ENCODE results near the gene RBM33. TPM values are rescaled to one million over a fixed set of nuclear protein-coding genes. Genes with fewer than 3 reads are reported as not detected.

Gene RBM33
- polyA plus RNA-seq, 4 donors = 26.6 to 40.3 (median 34.8) TPM

GRCh38 chr7:155721056-155721455 lies 76.6 kb downstream of the RBM33 start:
- no peak for DNase-seq (ENCODE audit: low read depth in 4 of 4, low spot score in 3 of 4)

- no peak for DNase-seq (ENCODE audit: low read depth in 4 of 4, low spot score in 3 of 4)
Observed at GRCh38 chr7:155722118-155722517, 77.7 kb downstream of the RBM33 start.

DNA sequence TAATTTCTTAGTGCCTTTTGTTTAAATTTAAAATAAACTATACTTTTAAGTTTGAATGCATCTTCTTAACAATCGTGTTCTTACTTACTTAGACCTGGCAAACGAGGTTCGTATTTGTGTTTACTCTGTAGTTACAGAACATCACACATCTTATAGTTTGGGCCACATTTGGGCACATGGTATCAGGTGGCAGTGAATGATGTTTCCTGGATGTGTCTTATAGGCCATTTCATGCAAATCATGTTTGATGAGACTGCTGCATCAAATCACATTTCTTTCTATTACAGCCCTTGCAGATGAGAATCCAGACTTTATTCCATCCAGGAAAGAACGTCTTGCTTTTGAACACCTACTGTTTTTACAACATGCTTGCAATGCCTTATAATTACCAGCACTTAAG lies 78.5 kb downstream of the RBM33 start:
- DNase-seq (ENCODE audit: low read depth in 4 of 4, low spot score in 3 of 4) = no peak

- DNase-seq (ENCODE audit: low read depth in 4 of 4, low spot score in 3 of 4) = no peak
Observed at GRCh38 chr7:155724327-155725005, 80.0 kb downstream of the RBM33 start.

DNA sequence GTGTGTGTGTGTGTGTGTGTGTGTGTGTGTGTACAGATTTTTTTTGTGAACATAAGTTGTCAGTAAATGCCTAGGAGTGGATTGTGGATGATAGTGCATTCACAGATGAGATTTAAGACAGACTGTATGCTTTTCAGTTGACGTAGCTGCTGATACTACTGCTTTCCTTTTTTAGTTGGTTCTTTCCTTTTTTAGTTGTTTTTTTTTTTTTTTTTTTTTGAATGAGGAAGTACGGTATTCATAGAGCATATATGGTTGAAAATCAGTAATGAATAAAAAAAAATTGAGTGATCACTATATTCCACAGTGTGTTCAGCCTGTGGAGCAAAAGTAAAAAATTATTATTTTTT lies 80.5 kb downstream of the RBM33 start:
- no peak for DNase-seq (ENCODE audit: low read depth in 4 of 4, low spot score in 3 of 4)

DNA sequence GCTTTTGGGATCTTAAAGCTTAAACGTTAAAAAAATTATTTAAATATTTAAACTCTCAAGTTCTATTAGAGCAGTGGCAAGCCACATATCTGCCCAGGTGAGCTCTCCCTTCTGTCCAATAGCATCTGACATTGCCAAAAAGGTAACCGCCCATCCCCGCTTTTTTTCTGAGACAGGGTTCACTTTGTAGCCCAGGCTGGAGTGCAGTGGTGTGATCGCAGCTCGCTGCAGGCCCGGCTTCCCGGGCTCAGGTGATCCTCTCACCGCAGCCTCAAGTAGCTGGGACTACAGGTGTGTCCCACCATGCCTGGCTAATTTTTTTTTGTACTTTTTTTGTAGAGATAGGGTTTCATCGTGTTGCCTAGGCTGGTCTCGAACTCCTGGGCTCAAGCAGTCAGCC lies 83.2 kb downstream of the RBM33 start:
- no peak for DNase-seq (ENCODE audit: low read depth in 4 of 4, low spot score in 3 of 4)

- DNase-seq (ENCODE audit: low read depth in 4 of 4, low spot score in 3 of 4) = no peak
Observed at GRCh38 chr7:155728116-155728515, 83.7 kb downstream of the RBM33 start.

- DNase-seq (ENCODE audit: low read depth in 4 of 4, low spot score in 3 of 4) = no peak
Observed at GRCh38 chr7:155729847-155730246, 85.4 kb downstream of the RBM33 start.

DNA sequence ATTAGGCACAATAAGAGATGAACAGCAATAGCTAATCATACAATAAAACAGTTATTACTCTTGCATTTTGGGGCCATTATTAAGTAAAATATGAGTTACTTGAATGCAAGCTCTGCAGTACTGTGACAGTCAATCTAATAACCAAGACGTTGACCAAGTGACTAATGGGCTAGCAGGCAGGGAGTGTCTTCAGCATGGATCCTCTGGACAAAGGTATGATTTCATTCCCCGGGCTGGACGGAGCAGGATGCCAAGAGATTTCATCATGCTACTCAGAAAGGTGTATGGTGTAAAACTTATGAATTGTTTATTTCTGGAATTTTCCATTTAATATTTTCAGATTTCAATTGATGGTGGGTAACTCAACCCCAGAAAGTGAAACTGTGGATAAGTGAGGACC lies 86.9 kb downstream of the RBM33 start:
- DNase-seq (ENCODE audit: low read depth in 4 of 4, low spot score in 3 of 4) = no peak

- no peak for DNase-seq (ENCODE audit: low read depth in 4 of 4, low spot score in 3 of 4)
Observed at GRCh38 chr7:155731871-155732270, 87.4 kb downstream of the RBM33 start.

GRCh38 chr7:155732286-155732685 lies 87.8 kb downstream of the RBM33 start:
- DNase-seq (ENCODE audit: low read depth in 4 of 4, low spot score in 3 of 4) = no peak

- no peak for DNase-seq (ENCODE audit: low read depth in 4 of 4, low spot score in 3 of 4)
Observed at GRCh38 chr7:155733582-155734444, 89.4 kb downstream of the RBM33 start.

GRCh38 chr7:155734445-155734809 lies 90.0 kb downstream of the RBM33 start:
- DNase-seq (ENCODE audit: low read depth in 4 of 4, low spot score in 3 of 4) = no peak

DNA sequence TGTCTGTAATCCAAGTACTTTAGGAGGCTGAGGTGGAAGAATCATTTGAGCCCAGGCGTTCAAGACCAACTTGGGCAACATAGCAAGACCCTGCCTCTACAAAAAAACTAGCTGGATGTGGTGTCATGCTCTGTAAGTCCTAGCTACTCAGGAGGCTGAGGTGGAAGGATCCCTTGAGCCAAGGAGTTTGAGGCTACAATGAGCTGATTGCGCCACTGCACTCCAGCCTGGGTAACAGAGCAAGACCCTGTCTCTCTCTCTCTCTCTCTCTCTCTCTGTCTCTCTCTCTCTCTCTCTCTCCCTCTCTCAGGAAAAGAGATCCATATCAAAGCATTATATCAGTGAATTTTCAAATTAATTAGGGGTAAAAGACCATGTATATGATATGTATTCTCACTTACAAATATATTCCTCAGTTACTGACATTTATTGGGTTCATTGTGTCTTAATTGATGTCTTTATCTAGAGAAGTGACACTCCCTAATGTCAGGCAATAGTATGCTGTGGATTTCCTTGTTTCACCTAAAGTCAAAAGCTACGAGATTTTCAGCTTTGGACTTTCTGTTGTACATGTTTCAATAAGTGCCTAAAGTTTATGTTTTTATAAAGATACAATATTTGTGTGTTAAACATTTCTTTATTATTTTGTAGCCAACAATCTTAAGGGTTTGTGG lies 91.1 kb downstream of the RBM33 start:
- DNase-seq (ENCODE audit: low read depth in 4 of 4, low spot score in 3 of 4) = no peak

- DNase-seq (ENCODE audit: low read depth in 4 of 4, low spot score in 3 of 4) = no peak
Observed at GRCh38 chr7:155737590-155737989, 93.1 kb downstream of the RBM33 start.

GRCh38 chr7:155738104-155738503 lies 93.6 kb downstream of the RBM33 start:
- no peak for DNase-seq (ENCODE audit: low read depth in 4 of 4, low spot score in 3 of 4)

GRCh38 chr7:155738652-155739537 lies 94.4 kb downstream of the RBM33 start:
- peak; percentile 23 to 39 (median 32) for DNase-seq (ENCODE audit: low read depth in 4 of 4, low spot score in 3 of 4)

DNA sequence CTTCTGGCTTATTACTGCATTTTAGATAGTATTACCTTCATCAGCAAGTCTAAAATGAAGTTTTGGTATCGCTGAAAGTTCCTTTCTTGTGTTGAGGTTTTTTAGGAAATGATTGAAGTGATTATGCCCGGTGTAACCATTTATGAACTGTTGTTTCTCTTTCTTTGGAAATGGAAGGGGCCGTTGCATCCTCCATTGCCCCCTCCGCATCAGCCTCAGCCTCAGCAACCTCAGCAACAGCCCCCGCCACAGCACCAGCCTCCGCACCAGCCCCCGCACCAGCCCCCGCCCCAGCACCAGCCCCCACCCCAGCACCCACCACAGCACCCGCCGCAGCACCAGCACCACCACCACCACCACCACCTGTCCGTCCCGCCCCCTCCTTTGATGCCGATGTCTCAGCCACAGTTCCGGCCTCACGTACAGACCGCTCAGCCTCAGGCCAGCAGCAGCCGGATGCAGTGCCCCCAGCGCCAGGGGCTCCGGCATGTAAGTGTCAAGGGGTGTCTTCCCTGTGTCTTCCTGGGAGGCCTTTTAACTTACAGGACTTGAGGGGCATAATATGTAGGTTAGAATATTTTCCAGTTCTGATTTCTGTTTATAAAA lies 95.2 kb downstream of the RBM33 start:
- no peak for DNase-seq (ENCODE audit: low read depth in 4 of 4, low spot score in 3 of 4)

DNA sequence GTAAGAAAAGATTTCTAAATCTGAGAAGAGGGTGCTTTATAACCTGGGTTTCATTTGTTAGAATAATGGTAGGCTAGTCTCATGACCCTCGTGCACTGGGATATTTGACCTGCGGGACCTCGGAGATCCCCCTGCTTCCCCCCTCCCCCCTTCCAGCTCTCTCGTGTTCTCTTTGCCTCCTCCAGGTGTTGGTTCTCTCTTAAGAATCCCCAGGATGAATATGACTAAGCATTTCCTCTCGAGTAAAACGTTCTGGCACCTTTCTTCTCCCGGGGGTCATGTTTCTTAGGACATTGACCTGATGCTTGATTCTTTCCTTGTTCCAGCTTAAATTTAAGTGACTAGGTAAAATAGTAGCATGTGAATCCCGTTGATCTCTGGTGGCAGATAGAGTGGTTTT lies 96.6 kb downstream of the RBM33 start:
- no peak for DNase-seq (ENCODE audit: low read depth in 4 of 4, low spot score in 3 of 4)

GRCh38 chr7:155741805-155742204 lies 97.3 kb downstream of the RBM33 start:
- no peak for DNase-seq (ENCODE audit: low read depth in 4 of 4, low spot score in 3 of 4)
